ENCODE results near the gene SEZ6.

SEZ6 gene

GRCh38 chr17:29045026-29045425 lies 39.2 kb upstream of the SEZ6 start:
- H3K4me3 ChIP-seq (ENCODE audit: low read depth, low read length), result no peak overlapping the region
- no peaks in the 10 kb centered on the region for H3K36me3 ChIP-seq (ENCODE audit: control insufficient read depth in 2 of 2, insufficient read depth in 1 of 2, low read length in 2 of 2)
- TF ChIP-seq ZNF302 (tag by site-specific recombination; IDR thresholded peaks at IDR 0.05; ENCODE audit: low read depth) (no peak), MEIS1 (CRISPR knock-in tag; IDR thresholded peaks at IDR 0.05; ENCODE audit: borderline replicate concordance) (no peak), PRDM2 (tag by site-specific recombination; IDR thresholded peaks at IDR 0.05; ENCODE audit: borderline replicate concordance) (no peak), ZNF558 (tag by site-specific recombination; IDR thresholded peaks at IDR 0.05) (no peak), ZNF514 (tag by site-specific recombination; IDR thresholded peaks at IDR 0.05) (no peak), ZNF501 (tag by site-specific recombination; IDR thresholded peaks at IDR 0.05) (no peak), SCRT1 (tag by site-specific recombination; IDR thresholded peaks at IDR 0.05; ENCODE audit: borderline replicate concordance) (no peak), ZNF133 (tag by site-specific recombination; IDR thresholded peaks at IDR 0.05) (no peak), GLIS2 (tag by site-specific recombination; IDR thresholded peaks at IDR 0.05) (no peak), ZNF202 (tag by site-specific recombination; IDR thresholded peaks at IDR 0.05; ENCODE audit: borderline replicate concordance) (no peak), ZNF146 (tag by site-specific recombination; IDR thresholded peaks at IDR 0.05) (no peak), ZNF626 (tag by site-specific recombination; IDR thresholded peaks at IDR 0.05) (no peak), GLIS1 (tag by site-specific recombination; IDR thresholded peaks at IDR 0.05) (no peak)
- no peak overlapping the region for H3K27ac ChIP-seq (ENCODE audit: extremely low read depth, low read depth, low read length)
- CTCF ChIA-PET, result interaction anchor here (0.8 to 2.9 kb wide), 3 partner anchors 67 to 79 kb away, joined by 3 to 14 read pairs (median 10); no protein-coding TSS in a partner anchor
- no peaks in the 10 kb centered on the region for H3K9me3 ChIP-seq (ENCODE audit: control insufficient read depth, insufficient read depth, low read depth, low read length)
- peaks cover 13% of the 10 kb centered on the region for H3K4me1 ChIP-seq (ENCODE audit: control insufficient read depth, insufficient read depth, low read length)
- POLR2A ChIA-PET, result no interaction called here

- Histone ChIP-seq H3K36me3 (ENCODE audit: control insufficient read depth in 2 of 2, insufficient read depth in 1 of 2, low read length in 2 of 2) (no peaks in the 10 kb centered on the region), H3K4me1 (ENCODE audit: control insufficient read depth, insufficient read depth, low read length) (peaks cover 10% of the 10 kb centered on the region), H3K27ac (ENCODE audit: extremely low read depth, low read depth, low read length) (no peak overlapping the region), H3K4me3 (ENCODE audit: low read depth, low read length) (no peak overlapping the region), H3K9me3 (ENCODE audit: control insufficient read depth, insufficient read depth, low read depth, low read length) (no peaks in the 10 kb centered on the region)
- POLR2A ChIA-PET, result no interaction called here
- TF ChIP-seq PRDM10 (tag by site-specific recombination; IDR thresholded peaks at IDR 0.05) (peak; percentile 56), ZNF623 (tag by site-specific recombination; IDR thresholded peaks at IDR 0.05) (no peak), ZNF433 (tag by site-specific recombination; IDR thresholded peaks at IDR 0.05; ENCODE audit: low read depth) (no peak)
- CTCF ChIA-PET, result interaction anchor here (0.6 to 2.9 kb wide), 7 partner anchors 11 to 310 kb away, joined by 3 to 14 read pairs (median 7); no protein-coding TSS in a partner anchor
Observed at GRCh38 chr17:29043539-29044145, 37.8 kb upstream of the SEZ6 start.
